Pancreas (tissue), 10 donors: ENCODE data around the gene TRIM29. TPM values are rescaled to one million over a fixed set of nuclear protein-coding genes. Genes with fewer than 3 reads are reported as not detected.

Experiments used
- ATAC-seq, 4 donors: fragments of 200-7000 bp; cut with Tn5 transposase; one replicate each; pipeline versions ENCODE4 v1.8.0 to v1.9.1; 2020; ENCODE audit warnings: mild to moderate bottlenecking in 4 of 4, moderate library complexity in 4 of 4
- DNase-seq, 6 donors: peaks; one replicate each; pipeline ENCODE4 v3.0.0-alpha.2; 2020
- FAIRE-seq: peaks from 2 replicates; lab custom pipeline; 2012; peaks lifted over from hg19 to GRCh38; lab: Jason Lieb, UNC
- H3K27ac ChIP-seq, 4 donors: fragments of 200-600 bp; sonication (generic); 1 replicate in 3 of 4; 2 replicates in 1 of 4; pipeline versions ENCODE4 v1.5.0 to v1.8.0; 2020
- H3K27me3 ChIP-seq, 4 donors: fragments of 200-600 bp; one replicate each; pipeline ENCODE4 v1.8.0; 2021
- H3K36me3 ChIP-seq, 3 donors: fragments of 200-600 bp; sonication (generic) in 1 of 3; one replicate each; pipeline versions ENCODE4 v1.5.0 to v1.8.0; 2020 to 2021
- H3K4me1 ChIP-seq, 3 donors: fragments of 200-600 bp; one replicate each; pipeline ENCODE4 v1.8.0; 2021
- H3K4me3 ChIP-seq, 4 donors: fragments of 200-600 bp; sonication (generic) in 2 of 4; one replicate each; pipeline versions ENCODE4 v1.5.0 to v1.8.0; 2020 to 2021
- H3K9me3 ChIP-seq, 4 donors: fragments of 200-600 bp; one replicate each; pipeline ENCODE4 v1.8.0; 2021
- CTCF ChIP-seq, 4 donors: fragments of 200-600 bp; sonication (generic) in 3 of 4; IDR thresholded peaks; one replicate each; pipeline versions ENCODE4 v1.5.0 to v1.8.0; 2021; ENCODE audit warnings: antibody characterized with exemption in 4 of 4
- WGBS, 2 donors: extraction: QIAGEN DNeasy Blood & Tissue Kit; methylation state at CpG; one replicate each; pipeline ENCODE4 v1.1.7; 2013; 5-methylcytosine and 5-hydroxymethylcytosine counted together
- intact Hi-C, 3 donors: fragments of 100-400 bp; cut with DNase I; formaldehyde crosslinking; loops; one replicate each; pipeline versions ENCODE4 v1.11.1 to v1.14.2; 2022
- polyA plus RNA-seq, 2 donors: library from polyadenylated mRNA; stranded (reverse); fragments of 200-250 nt; gene quantifications; one replicate each; pipeline ENCODE4 v1.2.3, GENCODE V29; 2013
- total RNA-seq, 6 donors: library from RNA; stranded (reverse); fragmentation: NEBNext Ultra II Directional in 4 of 6; extraction: Animal tissue kit (Norgen Biotek cat#: 25700) in 4 of 6; gene quantifications; one replicate each; pipeline versions ENCODE4 v1.2.1 to v1.2.4, GENCODE V29; 2021 to 2023
- donor health status: healthy with polysubstance abuse.
- donor health status: DM: no; HTN: no; CAD: no; lungs with moderate emphysema.
- donor health status: DM: no; HTN: no; CAD: no.
- donor health status: control.
- donor health status: control.
- donor health status: Bipolar disorder and iron deficiency.
- donor health status: DM: yes; HTN: yes; CAD: no.
- donor health status: DM: no; HTN: no; CAD: no.
- donor health status: DM: no; HTN: no; CAD: no.
- donor health status: DM: yes; HTN: yes; CAD: no.

Gene TRIM29
- total and polyA plus RNA-seq, 8 donors: 0.38 to 1.7 (median 0.61) TPM

- Histone ChIP-seq H3K36me3 (no peaks in the 10 kb centered on the region), H3K27ac (peak overlapping the region; percentile 79 to 92 (median 87)), H3K27me3 (no peaks in the 10 kb centered on the region), H3K9me3 (no peaks in the 10 kb centered on the region), H3K4me1 (peaks cover 38 to 54% (median 53%) of the 10 kb centered on the region in 3 donors), H3K4me3 (peak overlapping the region in 2 of 4 donors; percentile 19 to 28)
- FAIRE-seq (no peak), ATAC-seq (peak; percentile 81 to 83 (median 81)), DNase-seq (peak; percentile 70 to 92 (median 82))
- intact Hi-C loops: no loop called here
- WGBS, 2 donors: 7 to 13% methylated on average over 7 of the region's 7 CpGs
- TF ChIP-seq CTCF (IDR thresholded peaks at IDR 0.05): no peak
Measured at GRCh38 chr11:120184946-120185705, 47.2 kb upstream of the TRIM29 start.

DNA sequence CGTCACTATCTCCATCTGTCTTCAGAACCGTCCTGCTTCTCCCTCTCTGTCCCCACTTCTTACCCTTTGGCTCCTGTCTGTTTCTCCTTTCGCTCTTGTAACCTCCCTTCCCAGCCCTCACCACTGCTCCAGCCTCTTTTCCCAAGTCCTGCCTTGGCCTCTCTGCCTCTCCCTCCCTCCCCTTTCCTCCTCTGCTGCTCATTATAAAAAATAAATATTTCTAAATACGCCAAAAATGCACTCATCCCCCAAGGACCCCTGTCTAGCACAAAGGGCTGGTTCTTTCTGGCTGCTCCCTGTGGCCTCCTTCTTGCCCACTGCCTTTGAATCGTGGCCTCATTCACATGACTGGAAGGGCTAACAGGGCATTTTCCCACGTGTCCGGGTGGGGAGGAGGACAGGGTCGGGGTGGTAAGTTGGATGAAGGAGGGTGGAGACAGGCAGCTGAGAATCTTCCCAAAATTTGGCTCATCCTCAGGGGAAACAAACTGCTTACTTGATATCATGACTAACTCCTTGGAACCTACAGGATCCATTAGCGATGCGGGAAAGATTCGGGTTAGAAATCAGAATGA lies 46.5 kb upstream of the TRIM29 start:
- DNase-seq (peak in 3 of 6 donors; percentile 22 to 33 (median 32)), ATAC-seq (no peak), FAIRE-seq (no peak)
- Histone ChIP-seq H3K27me3 (no peaks in the 10 kb centered on the region), H3K4me1 (peaks cover 38 to 54% (median 53%) of the 10 kb centered on the region in 3 donors), H3K9me3 (no peaks in the 10 kb centered on the region), H3K4me3 (peak overlapping the region in 2 of 4 donors; percentile 19 to 28), H3K27ac (peak overlapping the region; percentile 79 to 92 (median 87)), H3K36me3 (no peaks in the 10 kb centered on the region)
- 28 to 31% methylated on average over 11 of the region's 11 CpGs for whole genome bisulfite sequencing, 2 donors
- intact Hi-C loops: no loop called here
- TF ChIP-seq CTCF (IDR thresholded peaks at IDR 0.05): no peak

- 48 to 54% methylated on average over 7 of the region's 7 CpGs for WGBS, 2 donors
- H3K27ac ChIP-seq: peak overlapping the region; percentile 79 to 92 (median 87)
- no peaks in the 10 kb centered on the region for H3K9me3 ChIP-seq
- peaks cover 38 to 53% (median 50%) of the 10 kb centered on the region in 3 donors for H3K4me1 ChIP-seq
- ATAC-seq (no peak), DNase-seq (peak in 3 of 6 donors; percentile 12 to 53 (median 16)), FAIRE-seq (no peak)
- H3K27me3 ChIP-seq: no peaks in the 10 kb centered on the region
- H3K4me3 ChIP-seq: peak overlapping the region in 1 of 4 donors; percentile 19
- intact Hi-C loops: no loop called here
- no peaks in the 10 kb centered on the region for H3K36me3 ChIP-seq
- TF ChIP-seq CTCF (IDR thresholded peaks at IDR 0.05): no peak
Measured at GRCh38 chr11:120183701-120184141, 45.8 kb upstream of the TRIM29 start.

- no peak for FAIRE-seq
- H3K9me3 ChIP-seq: no peaks in the 10 kb centered on the region
- peak; percentile 18 to 25 (median 23) for TF ChIP-seq CTCF (IDR thresholded peaks at IDR 0.05)
- ATAC-seq: peak in 3 of 4 donors; percentile 27 to 44 (median 43)
- no peaks in the 10 kb centered on the region for H3K36me3 ChIP-seq
- H3K4me1 ChIP-seq: peaks cover 38 to 49% (median 46%) of the 10 kb centered on the region in 3 donors
- WGBS, 2 donors: 51 to 63% methylated on average over 5 of the region's 5 CpGs
- intact Hi-C loops: no loop called here
- H3K27me3 ChIP-seq: no peaks in the 10 kb centered on the region
- peak in 5 of 6 donors; percentile 62 to 73 (median 69) for DNase-seq
- no peak overlapping the region for H3K27ac ChIP-seq
- no peak overlapping the region for H3K4me3 ChIP-seq
Measured at GRCh38 chr11:120182790-120183491, 45.0 kb upstream of the TRIM29 start.
